Activated gamma-delta T cell (primary cell): ENCODE data around the gene ACKR1.

Experiments
- DNase-seq: peaks from one replicate; lab custom pipeline; 2025; lab: John Stamatoyannopoulos, UW

ACKR1 gene

DNA sequence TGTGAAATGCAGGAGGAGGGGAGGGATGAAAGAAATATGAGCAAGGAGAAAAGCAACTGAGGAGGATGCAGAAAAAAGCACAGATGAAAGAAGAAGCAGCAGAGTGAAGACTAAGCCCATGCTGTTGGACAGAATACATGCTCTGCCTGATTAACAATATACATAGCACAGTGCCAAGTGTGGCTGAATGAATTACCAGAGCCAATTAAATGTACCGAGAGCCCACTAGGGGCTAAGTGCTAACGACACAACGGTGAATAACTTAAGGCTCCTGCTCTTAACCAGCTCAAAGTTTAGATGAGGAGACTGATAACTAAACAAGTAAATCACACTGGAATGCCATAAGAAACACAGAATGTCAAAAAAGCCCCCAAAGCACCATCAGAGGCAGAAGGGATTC, 17.6 kb upstream of the ACKR1 start:
- DNase-seq, result no peak

DNA sequence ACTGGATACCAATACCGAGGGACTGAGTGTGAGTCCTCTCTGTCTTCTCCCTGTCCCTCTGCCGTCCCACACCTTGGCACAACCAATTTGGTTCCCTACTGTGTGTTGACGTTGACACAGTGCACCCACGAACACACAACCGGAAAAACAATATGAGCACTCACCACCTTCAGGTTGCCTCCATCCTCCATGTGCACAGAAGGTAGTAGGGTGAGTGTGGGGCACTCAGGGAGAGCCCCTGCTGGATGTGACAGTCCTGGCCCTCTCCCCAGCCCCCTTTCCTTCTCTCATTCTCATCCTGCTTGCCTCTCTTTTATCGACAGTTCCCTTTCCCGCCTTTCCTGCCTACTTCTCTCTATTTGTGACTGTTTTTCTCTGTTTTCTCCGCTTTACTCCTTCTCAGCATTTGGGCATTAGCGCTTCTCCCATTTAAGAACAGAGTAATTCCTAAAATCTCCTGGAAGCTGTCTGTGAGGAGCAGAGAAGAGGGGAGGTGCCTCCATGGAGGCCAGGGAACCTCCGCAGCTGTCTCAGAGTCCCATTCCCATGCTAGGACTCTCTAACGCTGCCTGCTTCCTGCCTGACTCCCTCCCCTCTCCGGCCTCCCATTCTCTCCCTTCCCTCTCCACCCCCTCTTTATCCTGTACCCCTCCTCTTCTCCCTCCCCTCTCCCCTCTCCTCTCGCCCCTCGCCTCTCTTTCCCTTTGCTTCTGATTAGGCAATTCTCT, 16.9 kb upstream of the ACKR1 start:
- DNase-seq, result no peak

DNA sequence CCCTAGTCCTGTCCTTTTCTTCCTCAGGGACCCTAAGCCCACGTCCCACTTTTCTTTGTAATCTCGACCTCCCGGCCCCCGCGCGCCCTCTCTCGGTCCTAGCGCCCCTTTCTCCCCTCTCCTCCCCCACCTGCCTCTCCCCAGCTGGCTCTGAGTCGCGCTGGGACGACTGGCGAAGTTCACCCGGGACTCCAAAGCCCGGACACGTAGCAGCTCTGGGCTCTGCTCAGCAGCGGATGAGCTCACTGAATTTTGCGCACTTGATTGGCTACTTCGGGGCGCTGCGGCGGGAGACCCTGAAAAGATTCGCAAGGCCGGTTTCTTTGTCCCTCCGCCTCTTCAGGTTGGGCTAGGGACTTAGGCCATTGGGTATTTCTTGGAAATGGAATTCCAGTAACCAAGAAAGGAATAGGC, 16.3 kb upstream of the ACKR1 start:
- DNase-seq, result no peak

DNA sequence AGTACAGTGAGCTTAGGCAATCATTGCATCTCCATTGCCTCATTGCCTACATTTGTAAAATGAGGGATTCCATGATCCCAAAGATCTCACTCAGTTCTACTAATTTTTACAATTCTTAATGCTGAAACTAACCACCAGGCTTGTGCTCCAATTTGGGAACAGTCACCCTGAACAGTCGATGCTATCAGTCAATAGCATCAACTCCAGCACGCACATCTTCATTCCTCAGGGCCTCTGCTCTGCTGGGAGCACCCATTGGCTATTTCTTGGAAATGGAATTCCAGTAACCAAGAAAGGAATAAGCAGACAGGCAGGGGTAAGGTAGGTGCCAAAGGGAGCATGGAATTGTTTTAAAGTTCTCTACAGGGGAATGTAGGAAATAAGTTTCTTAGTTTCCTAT, 14.2 kb upstream of the ACKR1 start:
- DNase-seq, result no peak

DNA sequence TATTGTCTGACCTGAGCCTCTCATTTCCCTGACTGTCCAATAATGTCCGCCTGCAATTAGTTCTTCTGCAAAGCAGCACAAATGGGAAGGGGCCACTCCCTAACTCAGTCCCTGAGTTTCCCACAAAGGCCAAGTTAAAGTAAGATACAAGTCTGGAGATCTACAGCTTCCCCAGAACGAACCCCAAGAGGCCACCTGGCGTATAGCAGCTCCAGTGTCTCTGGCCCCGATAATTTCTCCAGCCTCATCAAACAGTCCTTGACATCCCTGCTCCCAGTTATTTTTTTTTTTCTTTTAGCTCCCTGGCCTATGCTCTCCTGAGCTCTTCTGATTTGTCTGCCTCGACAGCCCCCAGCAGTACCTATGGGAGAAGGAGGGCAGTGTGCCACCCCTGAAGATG, 8.1 kb upstream of the ACKR1 start:
- DNase-seq, result no peak

DNA sequence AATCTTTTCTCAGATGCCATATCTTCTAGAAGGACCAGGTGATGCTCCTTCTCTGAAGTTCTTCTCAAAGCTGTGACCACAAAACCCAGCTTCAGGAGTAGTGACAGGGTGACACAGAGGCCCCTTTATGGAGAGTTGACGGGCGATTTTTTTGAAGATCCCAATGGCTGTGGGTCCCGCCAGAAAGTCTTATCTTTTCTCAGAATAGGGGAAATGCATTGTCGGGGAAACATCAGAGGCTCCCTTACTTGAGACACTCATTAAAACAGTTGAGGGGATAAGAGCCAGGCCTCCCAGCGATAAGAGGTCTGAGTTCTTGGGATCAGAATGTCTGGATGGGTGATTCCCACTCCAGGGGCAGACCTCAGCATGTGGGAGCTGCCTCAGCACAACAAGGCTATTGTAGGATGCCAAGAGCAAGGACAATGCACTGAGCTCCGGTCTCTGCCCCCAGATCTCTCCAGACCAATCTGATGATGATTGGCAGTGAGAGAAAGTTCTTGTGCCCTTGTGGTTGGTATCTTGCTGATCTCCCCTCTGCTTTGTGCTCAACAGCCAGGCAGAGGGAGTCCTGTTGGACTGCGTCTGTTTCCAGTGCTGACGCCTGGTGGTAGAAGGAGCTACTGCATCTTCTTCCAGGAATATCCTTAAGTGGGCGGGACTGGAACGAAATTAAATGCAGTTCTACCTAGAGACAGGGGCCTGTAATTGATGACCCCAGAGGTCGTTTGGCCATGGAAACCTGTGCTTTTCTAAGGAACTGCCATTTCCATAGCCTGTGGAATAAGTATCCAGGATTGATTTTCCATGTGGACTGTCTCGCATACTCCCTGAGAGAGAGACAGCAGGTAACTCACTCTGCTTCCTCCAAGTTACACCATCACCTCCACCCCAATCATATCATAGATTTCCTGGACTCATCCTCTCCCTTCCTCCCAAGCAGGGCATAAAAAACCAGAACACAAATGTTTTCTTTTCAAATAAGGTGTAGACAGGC, 6.8 kb upstream of the ACKR1 start:
- DNase-seq, result no peak

DNA sequence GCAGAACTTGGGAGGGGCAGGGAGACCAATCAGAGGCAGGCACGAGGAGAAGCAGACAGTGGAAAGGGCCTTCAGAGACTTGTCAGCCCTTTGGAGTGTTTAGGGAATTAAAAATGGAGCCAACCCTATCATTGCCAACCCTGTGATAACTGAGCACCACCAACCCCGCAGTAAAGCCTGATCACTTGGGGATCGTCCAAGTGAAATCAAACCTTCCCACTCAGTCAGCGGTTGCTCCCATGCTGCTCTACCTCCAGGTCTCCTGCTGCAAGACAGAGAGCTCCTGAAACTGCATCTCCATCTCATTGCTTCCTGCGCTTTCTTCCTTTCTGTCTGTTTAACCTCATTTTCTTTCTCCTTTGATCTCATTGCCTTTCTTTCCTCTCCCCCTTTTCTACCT, 4.8 kb upstream of the ACKR1 start:
- DNase-seq, result no peak

DNA sequence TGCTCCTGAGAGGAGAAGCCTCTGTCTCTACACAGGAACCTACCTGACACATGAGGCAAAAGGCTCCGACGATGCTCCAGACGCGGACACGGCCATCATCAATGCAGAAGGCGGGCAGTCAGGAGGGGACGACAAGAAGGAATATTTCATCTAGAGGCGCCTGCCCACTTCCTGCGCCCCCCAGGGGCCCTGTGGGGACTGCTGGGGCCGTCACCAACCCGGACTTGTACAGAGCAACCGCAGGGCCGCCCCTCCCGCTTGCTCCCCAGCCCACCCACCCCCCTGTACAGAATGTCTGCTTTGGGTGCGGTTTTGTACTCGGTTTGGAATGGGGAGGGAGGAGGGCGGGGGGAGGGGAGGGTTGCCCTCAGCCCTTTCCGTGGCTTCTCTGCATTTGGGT, 3.9 kb upstream of the ACKR1 start:
- DNase-seq, result no peak

DNA sequence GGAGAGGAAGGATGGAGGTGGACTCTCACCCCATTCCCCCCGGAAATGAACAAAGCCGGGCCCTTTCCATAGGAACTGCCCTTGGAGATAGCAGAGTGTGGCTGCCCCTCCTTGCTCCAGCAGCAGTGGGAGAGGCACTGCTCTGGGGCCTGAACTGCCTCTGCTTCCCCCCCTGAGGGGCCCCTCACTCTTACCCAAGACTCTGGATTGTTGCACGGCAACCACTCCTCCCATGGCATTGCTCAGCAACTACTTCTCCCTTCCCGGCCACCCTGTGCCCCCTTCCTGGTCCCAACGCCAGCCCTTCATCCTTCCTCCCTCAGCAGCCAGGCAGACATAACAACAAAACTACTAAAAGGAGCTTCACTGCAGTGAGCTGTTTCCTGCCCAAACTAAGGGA, 3.0 kb upstream of the ACKR1 start:
- DNase-seq, result no peak

DNA sequence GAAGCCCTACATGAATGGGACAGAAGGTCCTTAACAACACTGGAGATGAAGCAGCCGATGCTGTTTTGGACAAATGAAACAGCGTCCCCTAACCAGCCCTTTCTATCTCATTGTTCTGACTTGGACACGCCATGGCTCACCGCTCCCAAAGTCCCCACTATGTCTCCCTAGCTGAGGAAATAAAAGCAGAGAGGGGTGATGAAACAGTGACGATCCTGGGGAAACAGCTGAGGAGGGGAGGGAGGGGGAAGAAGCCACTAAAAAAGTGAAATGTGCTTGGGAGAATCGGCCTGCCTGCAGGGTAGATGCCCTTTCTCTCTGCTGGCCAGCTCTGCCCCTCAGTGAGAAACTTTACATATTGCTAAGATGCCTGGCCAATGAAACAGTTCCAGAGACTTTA, 1.1 kb upstream of the ACKR1 start:
- no peak for DNase-seq

DNA sequence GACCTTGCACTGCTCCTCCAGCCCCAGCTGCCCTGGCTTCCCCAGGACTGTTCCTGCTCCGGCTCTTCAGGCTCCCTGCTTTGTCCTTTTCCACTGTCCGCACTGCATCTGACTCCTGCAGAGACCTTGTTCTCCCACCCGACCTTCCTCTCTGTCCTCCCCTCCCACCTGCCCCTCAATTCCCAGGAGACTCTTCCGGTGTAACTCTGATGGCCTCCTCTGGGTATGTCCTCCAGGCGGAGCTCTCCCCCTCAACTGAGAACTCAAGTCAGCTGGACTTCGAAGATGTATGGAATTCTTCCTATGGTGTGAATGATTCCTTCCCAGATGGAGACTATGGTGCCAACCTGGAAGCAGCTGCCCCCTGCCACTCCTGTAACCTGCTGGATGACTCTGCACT, 550 bp downstream of the ACKR1 start:
- DNase-seq, result no peak

DNA sequence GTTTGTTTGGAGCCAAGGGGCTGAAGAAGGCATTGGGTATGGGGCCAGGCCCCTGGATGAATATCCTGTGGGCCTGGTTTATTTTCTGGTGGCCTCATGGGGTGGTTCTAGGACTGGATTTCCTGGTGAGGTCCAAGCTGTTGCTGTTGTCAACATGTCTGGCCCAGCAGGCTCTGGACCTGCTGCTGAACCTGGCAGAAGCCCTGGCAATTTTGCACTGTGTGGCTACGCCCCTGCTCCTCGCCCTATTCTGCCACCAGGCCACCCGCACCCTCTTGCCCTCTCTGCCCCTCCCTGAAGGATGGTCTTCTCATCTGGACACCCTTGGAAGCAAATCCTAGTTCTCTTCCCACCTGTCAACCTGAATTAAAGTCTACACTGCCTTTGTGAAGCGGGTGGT, 1.4 kb downstream of the ACKR1 start:
- DNase-seq, result no peak

DNA sequence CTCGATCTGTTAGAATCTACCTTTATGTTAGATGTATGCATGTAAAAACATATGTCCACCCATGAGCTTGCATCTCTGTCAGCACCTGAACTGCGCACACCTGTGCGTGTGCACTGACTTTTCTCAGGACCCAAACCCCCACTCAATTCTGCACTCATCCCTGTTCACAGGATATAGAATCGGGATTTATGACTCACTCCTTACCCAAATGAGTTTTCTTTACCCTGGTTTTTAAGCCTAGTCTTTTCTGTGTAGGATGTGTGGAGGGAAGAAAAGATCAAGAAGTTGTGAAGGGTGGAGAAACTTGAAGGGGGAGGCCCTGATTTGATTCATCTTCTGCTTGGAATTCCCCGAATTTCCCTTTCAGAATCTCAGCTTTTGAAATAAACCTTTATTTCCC, 2.4 kb downstream of the ACKR1 start:
- DNase-seq, result no peak

DNA sequence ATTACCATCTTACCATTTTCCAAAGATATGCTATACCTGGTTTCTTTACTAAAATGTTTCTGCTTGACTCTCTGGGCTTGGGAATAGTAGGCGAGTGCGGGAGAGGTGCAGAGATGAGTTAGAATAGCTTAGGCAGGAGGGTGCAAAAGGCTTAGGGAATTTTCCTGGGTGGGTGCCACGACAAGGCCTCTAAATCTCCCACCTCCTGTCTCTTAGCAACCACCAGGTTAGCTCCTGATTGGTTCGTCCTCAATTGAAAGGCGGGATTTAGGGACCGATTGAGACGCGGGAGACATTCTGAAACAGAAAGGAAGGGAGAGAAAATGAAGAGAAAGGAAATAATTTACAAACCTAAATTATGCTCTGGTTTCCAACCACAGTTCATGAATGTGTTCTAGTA, 3.1 kb downstream of the ACKR1 start:
- no peak for DNase-seq

DNA sequence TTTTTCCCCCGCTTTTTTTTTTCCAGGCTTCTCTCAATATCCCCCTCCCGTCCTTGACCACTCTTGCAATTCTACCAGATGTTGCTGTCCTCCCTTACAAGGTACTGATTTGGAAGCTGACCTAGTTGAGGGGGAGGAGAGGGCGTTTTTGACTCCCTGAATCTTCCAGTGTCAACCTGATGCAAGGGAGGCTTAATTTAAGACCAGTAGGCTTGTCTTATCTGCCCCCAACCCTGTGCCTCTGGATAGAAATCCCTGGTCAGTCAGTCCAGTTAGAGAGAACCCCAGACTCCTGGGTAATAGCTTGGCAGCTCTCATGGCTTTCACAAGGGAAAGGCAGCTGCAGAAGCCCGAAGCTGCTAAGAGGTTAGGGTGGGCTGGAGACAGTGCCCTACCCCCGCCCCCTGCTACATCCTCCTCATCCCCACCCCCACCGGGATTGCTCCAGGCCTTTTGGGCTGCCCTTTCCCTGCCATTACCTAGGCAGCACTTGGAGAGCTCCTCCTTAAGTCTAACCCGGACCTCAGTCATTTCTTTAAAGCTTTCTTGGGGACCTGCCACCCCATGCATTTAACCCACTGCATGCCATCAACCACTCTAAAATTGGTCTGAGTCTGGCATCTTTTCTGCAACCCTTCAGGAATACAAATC, 3.6 kb downstream of the ACKR1 start:
- DNase-seq, result no peak

DNA sequence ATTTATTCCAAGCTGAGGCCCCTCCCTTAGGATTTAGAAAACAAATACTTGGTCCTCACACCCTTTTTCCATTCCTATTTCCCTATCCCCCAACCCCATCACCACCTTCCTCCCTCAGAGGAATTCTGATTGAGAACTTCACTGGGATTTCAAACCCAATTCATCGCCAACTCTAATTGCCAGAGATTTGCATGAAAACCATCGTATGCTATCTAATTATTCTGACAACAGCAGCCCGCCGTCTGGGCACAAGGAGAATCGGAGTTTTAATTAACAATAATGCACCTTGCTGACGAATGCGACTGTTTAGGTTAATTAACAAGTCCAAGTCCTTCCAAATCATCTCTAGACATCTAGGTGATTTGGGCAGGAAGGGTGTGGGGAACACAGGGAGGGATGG, 4.4 kb downstream of the ACKR1 start:
- no peak for DNase-seq

DNA sequence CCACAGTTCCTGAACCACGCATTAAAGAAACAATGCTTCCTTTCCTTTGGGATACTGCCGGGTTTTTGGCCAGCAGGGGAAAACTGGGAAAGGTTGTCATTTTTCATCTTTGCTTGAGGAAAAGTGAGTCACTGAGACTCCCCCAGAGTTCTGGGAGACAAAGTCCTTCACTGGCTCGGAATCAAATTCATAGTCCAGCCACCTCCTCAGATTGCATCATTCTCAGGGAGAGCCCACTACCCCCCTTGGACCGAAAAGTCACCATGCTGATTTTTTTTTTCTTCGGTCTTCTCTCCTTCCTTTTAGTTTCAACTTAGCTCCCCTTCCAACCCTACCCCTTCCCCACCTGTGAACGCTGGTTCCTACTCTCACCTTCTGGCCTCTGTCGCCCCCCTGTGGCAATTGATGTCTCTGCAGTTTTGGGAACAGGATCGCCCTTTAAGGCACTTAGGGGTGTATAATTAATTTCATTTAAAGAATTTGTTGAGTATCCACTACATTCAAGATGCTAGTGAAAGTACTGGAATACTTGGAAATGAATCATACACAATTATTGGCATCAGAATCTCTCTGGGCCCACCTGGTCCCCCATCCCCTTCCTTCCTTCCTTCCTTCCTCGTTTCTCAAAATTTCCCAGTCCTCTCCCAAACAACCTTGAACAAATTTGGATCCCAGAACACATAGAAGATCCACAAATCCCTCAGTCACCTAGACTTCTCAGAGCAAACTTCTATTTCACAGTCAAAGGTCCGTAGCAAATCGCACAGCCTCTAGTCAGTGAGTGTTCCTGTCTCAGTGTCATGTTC, 6.9 kb downstream of the ACKR1 start:
- no peak for DNase-seq

DNA sequence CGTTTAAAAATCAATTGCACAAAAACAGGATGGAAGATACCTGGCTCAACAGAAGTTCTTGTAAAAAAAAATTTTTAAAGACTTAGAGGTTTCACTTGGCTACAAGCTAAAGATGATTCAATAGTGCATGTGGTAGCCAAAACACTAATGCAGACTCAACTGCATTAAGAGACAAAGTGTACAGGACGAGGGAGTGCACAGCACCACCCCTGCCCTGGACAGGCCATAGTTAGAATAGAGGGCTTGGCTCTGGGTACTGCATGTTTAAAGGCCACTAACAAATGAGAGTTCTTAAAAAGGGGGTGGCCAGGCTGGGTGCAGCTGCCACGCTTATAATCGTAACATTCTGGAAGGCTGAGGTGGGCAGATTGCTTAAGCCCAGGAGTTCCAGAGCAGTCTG, 7.9 kb downstream of the ACKR1 start:
- no peak for DNase-seq

DNA sequence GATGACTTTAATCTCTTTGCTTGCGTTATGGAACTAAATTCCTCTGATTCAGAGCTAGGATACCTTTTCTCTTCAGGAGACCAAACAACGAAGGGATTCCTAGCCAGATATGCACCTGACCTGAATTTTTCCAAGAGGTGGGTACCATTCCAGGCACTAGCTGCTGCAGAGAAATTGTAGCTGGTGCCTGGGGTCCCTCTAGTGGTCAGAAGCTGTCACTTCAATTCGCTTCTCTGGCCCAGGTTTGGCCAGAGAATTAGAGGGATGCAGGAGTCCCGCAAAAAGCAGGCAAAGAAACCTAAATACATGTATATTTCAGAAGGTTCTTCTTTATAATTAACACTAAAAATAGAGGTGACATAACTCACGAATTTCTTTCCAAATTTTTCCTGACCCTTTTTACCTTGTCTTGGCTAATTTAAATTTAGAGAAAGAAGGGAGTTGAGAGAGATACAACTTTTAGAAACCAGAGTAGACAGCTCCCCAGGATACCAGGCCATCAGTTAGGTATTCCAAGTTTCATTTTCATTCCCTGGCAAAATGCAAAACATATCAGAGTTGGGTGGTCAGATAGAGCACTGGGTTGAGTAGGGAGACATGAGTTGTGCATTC, 9.6 kb downstream of the ACKR1 start:
- no peak for DNase-seq

DNA sequence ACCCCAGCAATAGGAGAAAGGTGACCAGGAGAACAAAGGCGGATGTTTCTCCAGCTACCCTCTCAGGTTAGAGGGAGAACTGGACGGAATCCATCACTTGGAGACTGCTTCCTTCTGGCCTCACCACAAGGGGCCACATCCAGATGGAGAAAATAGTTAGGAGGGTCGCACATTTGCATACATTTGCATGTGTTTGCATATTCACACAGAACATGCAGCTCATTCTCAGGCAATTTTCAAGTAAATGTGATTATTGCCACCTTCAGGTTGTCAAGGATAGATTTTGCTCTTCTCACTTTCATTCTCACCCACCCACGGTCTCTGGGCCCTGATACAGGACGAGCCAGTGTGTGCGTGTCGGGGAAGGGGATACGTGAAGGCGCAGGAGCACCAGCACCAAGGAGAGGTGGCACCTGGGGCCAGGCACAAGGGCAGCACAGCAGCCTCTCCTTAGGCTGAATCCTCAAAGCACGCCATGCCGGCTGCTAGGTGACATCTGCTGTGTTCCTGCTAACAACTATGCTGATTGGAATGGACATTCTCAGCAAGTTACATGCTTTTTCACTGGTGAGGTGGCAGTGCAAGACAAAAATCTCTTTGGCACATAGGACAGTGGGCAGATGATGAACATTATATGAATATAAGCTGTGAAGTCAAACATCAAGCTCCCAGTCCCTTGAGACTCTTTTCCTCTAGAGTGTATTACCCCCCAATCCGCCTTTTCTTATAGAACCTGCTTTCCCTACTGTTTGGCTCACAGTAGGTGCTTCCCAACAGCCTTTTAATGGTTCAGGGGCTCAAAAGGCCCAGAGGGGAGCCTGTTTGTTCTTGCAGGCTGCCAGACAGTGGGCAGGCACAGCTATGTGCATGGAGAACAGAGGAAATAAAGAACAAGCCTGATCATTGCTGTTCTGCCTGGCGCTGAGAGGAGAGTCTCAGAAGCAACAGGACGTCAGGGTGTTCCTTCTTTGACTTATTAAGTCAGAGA, 14.3 kb downstream of the ACKR1 start:
- DNase-seq, result no peak
